ENCODE measurements around the gene SMC1B.

GRCh38 chr22:45446216-45446615, 32.8 kb upstream of the SMC1B start:
- TF ChIP-seq, protein P1, sequence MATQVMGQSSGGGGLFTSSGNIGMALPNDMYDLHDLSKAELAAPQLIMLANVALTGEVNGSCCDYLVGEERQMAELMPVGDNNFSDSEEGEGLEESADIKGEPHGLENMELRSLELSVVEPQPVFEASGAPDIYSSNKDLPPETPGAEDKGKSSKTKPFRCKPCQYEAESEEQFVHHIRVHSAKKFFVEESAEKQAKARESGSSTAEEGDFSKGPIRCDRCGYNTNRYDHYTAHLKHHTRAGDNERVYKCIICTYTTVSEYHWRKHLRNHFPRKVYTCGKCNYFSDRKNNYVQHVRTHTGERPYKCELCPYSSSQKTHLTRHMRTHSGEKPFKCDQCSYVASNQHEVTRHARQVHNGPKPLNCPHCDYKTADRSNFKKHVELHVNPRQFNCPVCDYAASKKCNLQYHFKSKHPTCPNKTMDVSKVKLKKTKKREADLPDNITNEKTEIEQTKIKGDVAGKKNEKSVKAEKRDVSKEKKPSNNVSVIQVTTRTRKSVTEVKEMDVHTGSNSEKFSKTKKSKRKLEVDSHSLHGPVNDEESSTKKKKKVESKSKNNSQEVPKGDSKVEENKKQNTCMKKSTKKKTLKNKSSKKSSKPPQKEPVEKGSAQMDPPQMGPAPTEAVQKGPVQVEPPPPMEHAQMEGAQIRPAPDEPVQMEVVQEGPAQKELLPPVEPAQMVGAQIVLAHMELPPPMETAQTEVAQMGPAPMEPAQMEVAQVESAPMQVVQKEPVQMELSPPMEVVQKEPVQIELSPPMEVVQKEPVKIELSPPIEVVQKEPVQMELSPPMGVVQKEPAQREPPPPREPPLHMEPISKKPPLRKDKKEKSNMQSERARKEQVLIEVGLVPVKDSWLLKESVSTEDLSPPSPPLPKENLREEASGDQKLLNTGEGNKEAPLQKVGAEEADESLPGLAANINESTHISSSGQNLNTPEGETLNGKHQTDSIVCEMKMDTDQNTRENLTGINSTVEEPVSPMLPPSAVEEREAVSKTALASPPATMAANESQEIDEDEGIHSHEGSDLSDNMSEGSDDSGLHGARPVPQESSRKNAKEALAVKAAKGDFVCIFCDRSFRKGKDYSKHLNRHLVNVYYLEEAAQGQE (IDR thresholded peaks at IDR 0.05; ENCODE audit: insufficient read depth in 1 of 2, low read depth in 2 of 2, low read length in 2 of 2), result no peak
- TF ChIP-seq TAF1 (IDR thresholded peaks at IDR 0.05; ENCODE audit: borderline replicate concordance, insufficient read depth, low read length) (no peak), POLR2AphosphoS5 (IDR thresholded peaks at IDR 0.05; ENCODE audit: low read depth, low read length) (no peak), SIN3A (IDR thresholded peaks at IDR 0.05; ENCODE audit: borderline replicate concordance, insufficient read depth, low read length) (no peak), FOXP2 (optimal IDR thresholded peaks at IDR 0.05; ENCODE audit: borderline replicate concordance, extremely low read depth, extremely low read length, insufficient read depth) (no peak)

All from PFSK-1 (cell line).